HG02852 (cell line): ENCODE data around the gene KRTAP9-4.
"Not testable (repeated sequence)": the region's sequence is repeated elsewhere in the genome, so short reads cannot be mapped to it uniquely, and the experiment has no call there.

Source experiments
- ATAC-seq: cut with Tn5 transposase; IDR thresholded peaks from one replicate; pipeline ENCODE4 v1.9.1; 2021; ENCODE audit warnings: mild to moderate bottlenecking, moderate library complexity; ENCODE audit not compliant: unreplicated experiment

Gene KRTAP9-4

GRCh38 chr17:41249637-41250240, at the start of gene KRTAP9-4:
TSS of gene KRTAP9-4 (plus strand) at chr17:41249687. CDS start at chr17:41249721, 34 bp downstream.
- not testable (repeated sequence) for ATAC-seq

- ATAC-seq: no peak
Observed at GRCh38 chr17:41211845-41212466, 37.5 kb upstream of the KRTAP9-4 start.

- ATAC-seq: no peak
Observed at GRCh38 chr17:41212524-41213169, 36.8 kb upstream of the KRTAP9-4 start.

GRCh38 chr17:41215681-41216080, 33.8 kb upstream of the KRTAP9-4 start:
- no peak for ATAC-seq

GRCh38 chr17:41223821-41224220, 25.7 kb upstream of the KRTAP9-4 start:
- ATAC-seq: no peak

DNA sequence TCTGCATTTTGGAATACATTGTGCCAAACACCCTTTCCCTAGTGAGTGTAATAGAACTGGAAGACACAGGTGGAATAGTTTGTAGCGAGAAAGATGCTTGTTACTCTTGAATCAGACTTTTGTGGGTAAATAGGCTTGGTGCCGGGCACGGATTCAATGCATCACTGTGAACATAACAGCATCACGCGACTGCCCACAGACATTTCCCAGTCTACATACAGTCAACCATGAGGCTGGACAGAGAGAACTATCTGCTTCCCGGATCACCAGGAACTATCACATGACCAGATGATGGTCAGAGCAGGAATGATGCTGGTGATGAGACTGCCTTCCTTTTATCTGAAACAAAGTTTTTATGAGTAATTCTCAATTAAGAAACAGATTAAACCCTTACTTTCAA, 23.4 kb upstream of the KRTAP9-4 start:
- ATAC-seq: no peak

GRCh38 chr17:41226598-41227095, 22.8 kb upstream of the KRTAP9-4 start, which contains the start of gene KRTAP9-2:
TSS of gene KRTAP9-2 (plus strand) at chr17:41226648. CDS start at chr17:41226655, 7 bp downstream.
- ATAC-seq: not testable (repeated sequence)

- no peak for ATAC-seq
Observed at GRCh38 chr17:41230094-41230493, 19.4 kb upstream of the KRTAP9-4 start.

DNA sequence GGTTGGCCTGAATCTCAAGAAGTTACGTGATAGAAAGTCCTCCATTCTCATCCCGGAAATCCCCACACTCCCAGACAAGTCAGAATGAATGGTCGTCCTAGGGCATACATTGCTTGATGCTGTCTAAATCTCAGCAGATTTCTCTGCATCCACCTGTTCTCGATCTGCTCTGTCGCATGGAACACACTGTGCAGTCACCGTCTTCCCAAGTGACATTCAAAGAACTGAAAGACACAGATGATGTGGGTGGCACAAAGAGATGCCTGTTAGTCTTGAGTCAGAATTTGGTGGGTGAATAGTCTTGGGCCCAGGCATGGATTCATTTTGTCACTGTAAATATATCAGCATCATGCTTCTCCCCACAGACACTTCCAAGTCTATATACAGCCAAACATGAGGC, 17.8 kb upstream of the KRTAP9-4 start:
- ATAC-seq: no peak

GRCh38 chr17:41232399-41233105, 16.9 kb upstream of the KRTAP9-4 start, which contains the start of gene KRTAP9-3:
TSS of gene KRTAP9-3 (plus strand) at chr17:41232449. CDS start at chr17:41232502, 53 bp downstream.
- ATAC-seq: not testable (repeated sequence)

- ATAC-seq: not testable (repeated sequence)
Observed at GRCh38 chr17:41237116-41237515, 12.4 kb upstream of the KRTAP9-4 start.

DNA sequence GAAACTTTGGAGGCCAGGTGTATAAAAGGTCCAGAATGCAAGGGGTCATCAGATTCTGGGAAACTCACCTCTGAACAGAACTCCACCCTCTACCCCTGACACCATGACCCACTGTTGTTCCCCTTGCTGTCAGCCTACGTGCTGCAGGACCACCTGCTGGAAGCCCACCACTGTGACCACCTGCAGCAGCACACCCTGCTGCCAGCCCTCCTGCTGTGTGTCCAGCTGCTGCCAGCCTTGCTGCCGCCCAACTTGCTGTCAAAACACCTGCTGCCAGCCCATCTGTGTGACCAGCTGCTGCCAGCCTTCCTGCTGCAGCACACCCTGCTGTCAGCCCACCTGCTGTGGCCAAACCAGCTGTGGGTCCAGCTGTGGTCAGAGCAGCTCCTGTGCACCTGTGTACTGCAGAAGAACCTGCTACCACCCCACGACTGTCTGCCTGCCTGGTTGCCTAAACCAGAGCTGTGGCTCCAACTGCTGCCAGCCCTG, 11.5 kb upstream of the KRTAP9-4 start, which contains the start of gene KRTAP9-8:
Gene KRTAP9-8, plus strand, starts transcription at position 51 of the 489 bp plus-strand sequence. Its CDS starts 53 bp downstream, at position 104.
- ATAC-seq: not testable (repeated sequence)

GRCh38 chr17:41246995-41247787, 2.3 kb upstream of the KRTAP9-4 start:
- not testable (repeated sequence) for ATAC-seq

DNA sequence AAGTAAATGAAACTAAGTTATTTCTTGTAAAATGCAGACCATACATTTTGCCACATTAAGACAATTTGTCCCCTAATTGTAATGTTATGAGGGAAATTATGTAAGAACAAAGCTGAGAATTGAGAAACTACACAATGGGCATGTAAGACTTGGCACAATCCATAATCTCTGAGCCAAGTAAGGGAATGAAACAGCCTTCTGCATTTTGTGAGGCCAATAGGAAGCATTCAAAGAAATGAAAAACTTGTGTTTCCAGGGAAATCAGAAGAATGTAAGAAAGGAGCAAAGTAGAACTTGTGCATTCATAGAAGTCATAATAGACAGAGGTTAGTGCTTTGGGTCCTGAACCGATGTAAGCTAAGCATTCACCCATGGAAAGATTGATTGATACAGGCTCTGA, 1.8 kb downstream of the KRTAP9-4 start:
- no peak for ATAC-seq

- ATAC-seq: no peak
Observed at GRCh38 chr17:41254861-41255260, 5.4 kb downstream of the KRTAP9-4 start.

- not testable (repeated sequence) for ATAC-seq
Observed at GRCh38 chr17:41255381-41256290, 6.1 kb downstream of the KRTAP9-4 start, which contains the start of gene KRTAP9-9. TSS of gene KRTAP9-9 (plus strand) at chr17:41255384.

GRCh38 chr17:41256291-41256685, 6.8 kb downstream of the KRTAP9-4 start:
- ATAC-seq: no peak

DNA sequence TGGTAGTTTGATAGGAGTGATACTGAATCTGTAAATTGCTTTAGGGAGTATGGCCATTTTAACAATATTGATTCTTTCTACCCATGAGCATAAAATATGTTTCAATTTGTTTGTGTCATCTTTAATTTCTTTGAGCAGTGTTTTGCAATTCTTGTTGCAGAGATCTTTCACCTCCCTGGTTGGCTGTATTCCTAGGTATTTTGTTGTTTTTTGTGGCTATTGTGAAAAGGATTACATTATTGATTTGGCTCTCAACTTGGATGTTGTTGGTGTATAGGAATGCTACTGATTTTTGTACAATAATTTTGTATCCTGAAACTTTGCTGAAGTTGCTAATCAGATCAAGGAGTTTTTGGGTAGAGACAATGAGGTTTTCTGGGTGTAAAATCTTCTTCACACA, 8.9 kb downstream of the KRTAP9-4 start:
- ATAC-seq: no peak

DNA sequence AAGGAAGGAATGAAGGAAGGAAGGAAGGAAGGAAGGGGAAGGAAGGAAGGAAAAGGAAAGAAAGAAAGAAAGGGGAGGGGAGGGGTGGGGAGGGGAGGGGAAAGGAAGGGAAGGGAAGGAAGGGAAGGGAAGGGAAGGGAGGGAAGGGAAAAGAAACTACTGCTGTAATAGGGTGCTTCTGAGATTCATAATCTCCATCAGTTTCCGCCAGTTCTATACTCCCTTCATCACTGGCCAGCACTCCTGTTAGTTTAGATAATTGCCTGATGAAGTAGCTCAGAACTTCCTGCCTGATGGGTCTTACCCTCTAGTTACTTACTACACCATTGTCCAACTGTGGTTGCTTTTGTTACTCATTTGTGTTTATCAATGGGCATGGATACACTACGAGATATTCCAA, 13.7 kb downstream of the KRTAP9-4 start:
- ATAC-seq: no peak
